CD4-positive, alpha-beta T cell treated with Interleukin-15 for 1 hour (primary cell): ENCODE results near the gene ZFHX3.

Source experiments
- DNase-seq: peaks from one replicate; pipeline ENCODE4 v3.0.0-alpha.2; 2020

ZFHX3 gene

GRCh38 chr16:72894293-72895151, 153.4 kb downstream of the ZFHX3 start:
- DNase-seq = no peak

- no peak for DNase-seq
Observed at GRCh38 chr16:72891291-72892227, 156.4 kb downstream of the ZFHX3 start.

DNA sequence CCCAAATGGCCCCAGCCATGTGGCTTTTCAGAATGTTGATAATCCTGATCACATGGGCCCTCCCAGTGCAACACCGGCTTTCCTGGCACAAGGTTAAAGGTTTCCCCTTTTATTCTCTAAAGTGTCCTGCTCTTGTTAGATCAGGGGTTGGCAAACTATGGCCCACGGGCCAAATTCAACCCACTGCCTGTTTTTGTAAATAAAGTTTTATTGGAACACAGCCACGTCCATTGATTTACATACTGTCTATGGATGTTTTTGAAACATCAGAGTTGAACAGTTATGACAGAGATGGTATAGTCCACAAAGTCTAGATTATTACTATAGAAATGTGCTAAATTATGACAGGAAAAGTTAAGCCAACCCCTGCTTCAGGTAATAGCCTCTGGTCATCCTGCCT, 157.3 kb downstream of the ZFHX3 start:
- DNase-seq = no peak

DNA sequence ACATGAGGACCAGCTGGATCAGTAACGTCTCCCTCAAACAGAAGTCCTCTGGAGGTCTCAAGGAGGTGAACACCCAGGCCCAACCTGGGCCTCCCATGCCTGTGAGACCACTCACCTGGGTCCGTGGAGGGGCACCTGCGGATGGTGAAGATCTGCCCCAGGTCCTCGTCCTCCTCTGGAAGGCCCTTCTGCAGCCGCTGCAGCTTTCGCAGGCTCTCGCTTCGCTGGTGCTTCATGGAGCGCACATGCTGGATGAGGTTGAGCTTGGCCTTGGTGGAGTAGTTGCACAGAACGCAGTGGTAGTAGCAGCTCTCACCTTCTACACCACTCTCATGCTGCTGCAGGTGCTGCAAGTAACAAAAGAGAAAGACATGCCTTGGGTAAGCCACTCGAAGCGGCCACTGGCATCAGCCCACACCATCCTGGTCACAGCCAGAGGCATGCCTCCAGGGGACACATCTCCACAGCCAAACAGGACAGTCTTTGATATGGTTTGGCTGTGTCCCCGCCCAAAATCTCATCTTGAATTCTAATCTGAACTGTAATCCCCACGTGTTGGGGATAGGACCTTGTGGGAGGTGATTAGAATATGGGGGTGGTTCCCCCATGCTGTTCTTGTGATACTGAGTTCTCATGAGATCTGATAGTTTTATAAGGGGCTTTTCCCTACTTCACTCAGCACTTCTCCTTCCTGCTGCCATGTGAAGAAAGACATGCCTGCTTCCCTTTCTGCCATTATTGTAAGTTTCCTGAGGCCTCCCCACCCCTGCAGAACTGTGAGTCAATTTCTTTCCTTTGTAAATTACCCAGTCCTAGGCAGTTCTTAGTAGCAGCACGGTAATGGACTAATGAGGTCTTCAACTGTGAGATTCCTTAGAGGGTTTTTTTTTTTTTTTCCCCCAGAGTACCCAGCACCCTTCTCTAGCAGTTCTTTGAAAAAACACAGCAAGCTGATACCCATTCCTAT, 158.0 kb downstream of the ZFHX3 start:
- no peak for DNase-seq

DNA sequence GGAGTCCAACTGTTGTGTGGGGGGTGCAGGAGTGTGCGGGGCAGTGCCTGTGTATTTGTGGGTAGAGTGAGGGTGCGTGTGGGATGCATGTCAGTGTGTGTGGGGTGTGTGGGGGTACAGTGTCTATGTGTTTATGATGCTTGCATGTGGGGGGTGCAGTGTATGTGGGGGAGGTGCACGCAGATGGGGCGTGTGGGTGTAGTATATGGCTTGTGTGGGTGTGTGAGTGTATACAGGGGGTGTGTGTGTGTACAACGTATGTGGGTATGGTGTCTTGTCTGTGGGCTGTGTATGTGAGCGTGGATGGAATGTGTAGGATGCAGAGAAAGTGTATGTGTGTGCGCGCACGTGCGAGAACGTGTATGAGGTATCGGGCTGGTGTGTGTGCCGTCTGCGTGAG, 160.4 kb downstream of the ZFHX3 start:
- no peak for DNase-seq

DNA sequence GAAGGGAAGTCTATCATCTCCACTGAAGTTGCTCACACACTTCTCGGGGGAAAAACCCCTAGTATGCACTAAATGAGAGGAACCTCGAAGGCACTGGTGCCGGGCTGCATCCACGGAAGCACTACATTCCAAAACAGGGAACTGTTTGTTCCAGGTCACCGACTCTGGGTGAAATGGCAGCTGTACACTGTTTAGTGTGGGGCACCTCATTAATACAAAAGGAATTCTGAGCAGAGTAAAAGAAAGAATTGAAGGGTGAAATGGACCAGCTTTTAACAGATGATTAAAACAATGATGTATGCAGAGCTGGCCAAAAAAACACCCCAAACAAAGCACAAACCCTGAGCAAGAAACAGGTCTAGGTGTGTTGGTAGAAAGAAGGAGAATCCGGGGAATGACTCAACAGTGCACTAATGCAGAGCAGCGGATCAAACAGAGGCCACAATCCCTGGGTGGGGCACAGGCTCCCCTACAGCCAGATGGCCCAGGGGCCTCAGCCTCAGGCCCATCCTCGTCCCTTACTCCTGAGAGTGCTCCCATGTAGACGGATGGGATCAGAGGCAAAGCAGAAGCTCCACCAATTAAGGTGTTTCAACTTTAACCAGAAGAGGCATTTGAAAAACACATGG, 161.5 kb downstream of the ZFHX3 start:
- no peak for DNase-seq

- DNase-seq = no peak
Observed at GRCh38 chr16:72884573-72884972, 163.4 kb downstream of the ZFHX3 start.

- no peak for DNase-seq
Observed at GRCh38 chr16:72884037-72884436, 163.9 kb downstream of the ZFHX3 start.

DNA sequence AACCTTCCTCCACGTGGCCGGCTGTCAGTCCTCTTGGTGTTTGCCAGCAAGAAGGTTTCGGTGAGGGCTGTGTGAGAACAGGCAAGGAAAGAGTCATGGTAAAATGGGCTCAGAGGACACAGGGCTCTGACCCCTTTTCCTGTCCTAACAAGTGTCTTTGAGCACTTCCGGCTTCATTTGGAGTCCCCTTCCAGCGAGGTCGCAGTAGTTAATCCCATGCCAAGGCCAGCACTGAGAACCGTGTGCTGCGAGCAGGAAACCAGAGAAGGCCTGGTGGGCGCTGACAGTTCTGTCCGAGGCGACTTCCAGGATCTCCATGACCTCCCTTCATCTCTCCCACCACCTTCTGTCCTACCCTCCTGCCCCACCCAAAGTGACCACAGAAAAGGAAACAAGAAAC, 168.1 kb downstream of the ZFHX3 start:
- no peak for DNase-seq

- DNase-seq = no peak
Observed at GRCh38 chr16:72878301-72879269, 169.3 kb downstream of the ZFHX3 start.

DNA sequence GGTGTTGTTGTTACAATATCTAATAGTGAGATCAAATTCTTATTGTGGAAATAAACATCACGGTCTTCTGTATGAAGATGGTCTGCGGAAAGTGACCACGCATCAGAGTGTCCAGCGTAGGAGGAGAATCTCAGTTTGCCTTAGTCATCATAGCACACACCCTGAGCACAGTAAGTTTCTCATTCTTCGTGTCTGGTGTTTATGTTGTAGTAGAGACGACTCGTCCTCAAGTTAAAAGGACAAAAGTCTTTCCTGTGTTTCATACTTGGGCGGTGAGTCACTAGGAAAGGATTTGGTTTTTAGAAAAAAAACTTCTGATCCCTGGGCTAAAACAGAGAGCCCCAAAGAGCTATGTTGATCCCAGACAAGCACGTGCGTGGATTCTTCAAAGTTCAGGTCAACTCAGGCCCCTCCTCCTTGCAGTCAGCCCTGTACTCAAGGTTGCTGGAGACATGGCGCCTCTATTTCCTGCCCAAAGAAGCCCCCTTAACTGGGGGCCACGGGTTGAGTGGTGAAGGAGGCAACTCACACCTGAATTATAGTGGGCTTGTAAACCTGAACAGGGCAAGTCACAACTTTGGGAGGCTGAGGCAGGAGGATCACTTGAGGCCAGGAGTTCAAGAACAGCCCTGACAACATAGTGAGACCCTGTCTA, 170.4 kb downstream of the ZFHX3 start:
- DNase-seq = no peak

- DNase-seq = no peak
Observed at GRCh38 chr16:72876981-72877373, 171.0 kb downstream of the ZFHX3 start.

DNA sequence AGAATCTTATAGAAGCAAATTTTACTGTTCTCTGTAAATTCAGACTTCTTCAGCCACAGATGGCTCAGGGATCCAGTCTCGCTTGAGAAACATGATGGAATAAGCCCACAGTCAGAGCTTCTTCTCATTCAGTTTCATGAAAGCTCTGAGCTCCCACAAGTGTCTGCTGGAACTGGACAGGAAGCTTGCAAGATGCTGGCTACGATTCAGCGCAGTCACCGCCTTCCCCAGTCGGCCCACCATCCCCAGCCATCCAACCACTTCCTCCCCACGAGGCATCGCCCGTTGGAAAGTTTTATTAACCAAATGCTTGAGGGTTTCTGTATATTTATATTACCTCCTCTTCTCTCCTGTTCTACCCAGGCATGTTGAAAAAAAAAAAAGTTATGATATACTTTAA, 171.7 kb downstream of the ZFHX3 start:
- peak; percentile 58 for DNase-seq

DNA sequence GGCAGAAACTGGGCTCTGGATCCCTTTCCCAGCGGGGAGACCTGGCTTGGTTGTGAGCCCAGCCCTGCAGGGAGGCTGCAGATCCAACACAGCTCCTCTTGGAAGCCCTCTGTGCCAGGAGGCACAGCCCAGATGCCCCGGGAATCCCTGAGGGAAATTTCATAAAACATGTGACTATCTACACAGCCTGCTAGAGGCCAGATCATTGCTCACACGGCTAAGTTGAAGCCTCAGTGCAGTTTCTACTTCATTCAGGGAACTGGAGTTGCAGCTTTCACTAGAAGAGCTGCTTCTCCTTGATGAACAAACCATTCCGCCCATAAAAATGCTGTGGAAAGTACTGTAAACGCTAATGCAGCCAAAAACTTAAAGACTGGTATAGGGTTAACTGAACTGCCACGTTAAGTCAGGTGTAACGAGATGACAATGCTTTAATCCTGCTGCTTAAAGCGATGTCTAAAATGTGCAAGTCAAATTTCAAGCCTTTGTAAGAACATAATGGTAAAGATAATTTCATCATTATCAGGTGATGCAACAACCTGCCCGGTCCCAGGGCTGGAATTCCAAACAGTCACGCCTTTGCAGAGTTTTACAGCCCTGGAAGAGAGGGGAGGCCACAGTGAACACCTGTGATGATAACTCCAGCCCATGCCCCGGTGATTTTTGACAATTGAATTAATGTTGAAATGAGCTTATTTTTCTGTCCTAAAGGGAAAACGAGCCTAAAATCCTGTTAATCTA, 172.5 kb downstream of the ZFHX3 start:
- DNase-seq = no peak

- no peak for DNase-seq
Observed at GRCh38 chr16:72873853-72874252, 174.1 kb downstream of the ZFHX3 start.

DNA sequence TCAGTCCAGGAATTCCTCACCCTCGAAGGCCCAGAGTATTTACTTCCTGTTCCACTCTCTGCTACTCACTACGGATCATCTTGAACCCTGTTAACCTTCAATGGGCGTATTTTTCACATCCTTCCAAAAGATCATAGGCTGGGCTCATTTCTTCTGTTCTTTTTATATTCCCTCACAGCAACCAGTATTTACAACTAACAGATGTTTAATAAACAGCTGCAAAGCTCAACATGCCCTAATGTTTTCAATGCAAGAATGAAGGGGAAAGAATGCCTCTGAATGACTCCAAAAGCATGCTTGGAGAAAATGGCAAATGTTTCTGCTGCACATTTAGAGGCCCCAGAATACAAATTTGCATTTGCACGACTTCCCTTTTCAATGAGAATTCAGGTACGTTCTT, 174.9 kb downstream of the ZFHX3 start:
- no peak for DNase-seq

DNA sequence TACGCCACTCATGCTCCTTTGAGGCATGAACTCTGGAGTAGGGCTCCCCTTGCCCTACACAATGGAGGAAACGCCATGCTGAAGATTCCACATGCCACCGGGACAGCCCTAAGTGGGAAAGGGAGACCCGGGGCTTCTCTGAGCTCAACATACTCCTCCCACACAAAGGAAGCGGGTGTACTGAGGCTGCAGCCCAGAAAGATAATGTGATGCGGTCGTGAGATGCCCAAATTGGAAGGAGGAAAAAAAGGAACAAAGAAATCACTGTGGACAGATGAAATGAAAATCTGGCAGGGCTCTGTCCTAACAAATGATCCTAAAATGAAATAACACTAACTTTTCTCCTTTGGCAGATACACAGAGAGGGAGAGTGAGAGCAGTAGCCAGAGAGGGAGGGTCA, 182.1 kb downstream of the ZFHX3 start:
- DNase-seq = no peak

- DNase-seq = no peak
Observed at GRCh38 chr16:72865258-72865657, 182.7 kb downstream of the ZFHX3 start.

DNA sequence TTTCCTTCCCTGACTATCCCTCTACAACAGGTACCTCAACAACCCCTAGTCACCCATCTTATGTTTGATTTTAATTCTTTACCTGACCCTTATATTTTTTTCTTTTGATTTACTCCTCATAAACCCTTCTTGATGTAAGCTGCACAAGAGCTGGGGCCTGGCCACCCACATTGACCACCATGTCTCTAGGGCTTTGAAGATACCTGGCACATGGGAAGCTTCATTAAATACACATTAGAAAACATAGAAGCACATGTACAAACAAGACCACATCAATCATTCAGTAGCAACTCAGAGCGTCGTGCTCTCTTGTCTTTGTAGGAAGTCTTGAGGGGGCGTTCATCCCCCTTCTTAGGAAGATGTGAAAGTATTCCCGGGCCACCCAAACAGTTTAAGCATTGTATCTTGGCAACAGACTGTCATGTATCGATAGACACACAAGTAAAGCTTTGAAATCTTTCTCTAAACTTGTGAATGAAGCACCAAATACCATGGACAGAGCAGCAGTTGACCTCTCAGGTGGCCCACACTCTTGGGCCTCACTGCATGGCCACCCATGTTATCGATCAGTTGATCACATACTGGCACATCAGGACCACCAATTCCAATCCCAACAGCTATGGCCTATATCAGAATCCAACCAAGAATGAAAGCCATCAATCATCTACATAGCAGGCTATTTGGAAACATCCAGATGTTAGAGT, 183.6 kb downstream of the ZFHX3 start:
- no peak for DNase-seq
